ENCODE results near the gene CXCL1. TPM values are rescaled to one million over a fixed set of nuclear protein-coding genes. Genes with fewer than 3 reads are reported as not detected.

Gene CXCL1
- polyA plus RNA-seq, 1 experiment = 0.53 TPM

GRCh38 chr4:73864961-73865360, 4.2 kb upstream of the CXCL1 start:
- ChIA-PET POLR2A (no interaction called here), CTCF (interaction anchor here (0.8 to 2.0 kb wide), 6 partner anchors 8 to 50 kb away, joined by 3 to 7 read pairs (median 4); no protein-coding TSS in a partner anchor)
- no peak overlapping the region for H3K4me3 ChIP-seq (ENCODE audit: low read depth, low read length)
- H3K36me3 ChIP-seq (ENCODE audit: control insufficient read depth, insufficient read depth, low read length) = no peaks in the 10 kb centered on the region
- no peak for TF ChIP-seq CTCF (IDR thresholded peaks at IDR 0.05; ENCODE audit: insufficient read depth, low read depth, low read length)
- no peak for DNase-seq (ENCODE audit: low read depth)
- no peaks in the 10 kb centered on the region for H3K27me3 ChIP-seq (ENCODE audit: control insufficient read depth, insufficient read depth, low read length)

GRCh38 chr4:73865431-73866096, 3.6 kb upstream of the CXCL1 start:
- Histone ChIP-seq H3K27me3 (ENCODE audit: control insufficient read depth, insufficient read depth, low read length) (no peaks in the 10 kb centered on the region), H3K36me3 (ENCODE audit: control insufficient read depth, insufficient read depth, low read length) (no peaks in the 10 kb centered on the region), H3K4me3 (ENCODE audit: low read depth, low read length) (no peak overlapping the region)
- no peak for DNase-seq (ENCODE audit: low read depth)
- TF ChIP-seq CTCF (IDR thresholded peaks at IDR 0.05; ENCODE audit: insufficient read depth, low read depth, low read length) = no peak
- ChIA-PET POLR2A (no interaction called here), CTCF (interaction anchor here (0.8 to 2.0 kb wide), 5 partner anchors 7 to 49 kb away, joined by 3 to 7 read pairs (median 4); no protein-coding TSS in a partner anchor)

GRCh38 chr4:73866246-73866645, 2.9 kb upstream of the CXCL1 start:
- ChIA-PET CTCF (no interaction called here), POLR2A (no interaction called here)

GRCh38 chr4:73867783-73868182, 1.4 kb upstream of the CXCL1 start:
- CTCF ChIA-PET = interaction anchor here (1.2 to 1.8 kb wide), 3 partner anchors 13 to 138 kb away, joined by 3 to 4 read pairs (median 3); no protein-coding TSS in a partner anchor
- TF ChIP-seq CTCF (IDR thresholded peaks at IDR 0.05; ENCODE audit: insufficient read depth, low read depth, low read length) = no peak
- DNase-seq (ENCODE audit: low read depth) = no peak
- POLR2A ChIA-PET = no interaction called here
- H3K27me3 ChIP-seq (ENCODE audit: control insufficient read depth, insufficient read depth, low read length) = no peaks in the 10 kb centered on the region; the same call in 1 of the 2 replicates
- no peaks in the 10 kb centered on the region for H3K36me3 ChIP-seq (ENCODE audit: control insufficient read depth, insufficient read depth, low read length)
- H3K4me3 ChIP-seq (ENCODE audit: low read depth, low read length) = no peak overlapping the region

More at GRCh38 chr4:73866246-73866645, 2.9 kb upstream of the CXCL1 start:
- H3K27me3 ChIP-seq (ENCODE audit: control insufficient read depth, insufficient read depth, low read length) = no peaks in the 10 kb centered on the region
- no peaks in the 10 kb centered on the region for H3K36me3 ChIP-seq (ENCODE audit: control insufficient read depth, insufficient read depth, low read length)
- no peak for TF ChIP-seq CTCF (IDR thresholded peaks at IDR 0.05; ENCODE audit: insufficient read depth, low read depth, low read length)
- no peak overlapping the region for H3K4me3 ChIP-seq (ENCODE audit: low read depth, low read length)
- no peak for DNase-seq (ENCODE audit: low read depth)

- TF ChIP-seq CTCF (IDR thresholded peaks at IDR 0.05; ENCODE audit: insufficient read depth, low read depth, low read length) = no peak
- Histone ChIP-seq H3K36me3 (ENCODE audit: control insufficient read depth, insufficient read depth, low read length) (no peaks in the 10 kb centered on the region), H3K27me3 (ENCODE audit: control insufficient read depth, insufficient read depth, low read length) (no peaks in the 10 kb centered on the region; the same call in 1 of the 2 replicates), H3K4me3 (ENCODE audit: low read depth, low read length) (peak overlapping the region; percentile 65)
- DNase-seq (ENCODE audit: low read depth) = no peak
- POLR2A ChIA-PET = interaction anchor here (0.5 kb wide), 1 partner anchor 22 kb away, joined by 4 read pairs; no protein-coding TSS in a partner anchor
- CTCF ChIA-PET = interaction anchor here (0.6 to 1.8 kb wide), 3 partner anchors 66 to 164 kb away, joined by 3 to 4 read pairs (median 3); no protein-coding TSS in a partner anchor
These were observed 725 bp upstream of the CXCL1 start for GRCh38 chr4:73868206-73869129.

All from BJ (cell line).